B cell (primary cell): ENCODE data around the gene MRPS27. TPM values are rescaled to one million over a fixed set of nuclear protein-coding genes. Genes with fewer than 3 reads are reported as not detected.

Experiments
- ATAC-seq: fragments of 200-7000 bp; cut with Tn5 transposase; one replicate; pipeline ENCODE4 v1.10.0; 2021; ENCODE audit warnings: low read depth, mild to moderate bottlenecking, moderate number of reproducible peaks, moderate library complexity
- CTCF ChIA-PET: fragments of 350-600 bp; sonication (Branson Sonifier 250); formaldehyde crosslinking; loops from one replicate; lab custom pipeline; 2021; ENCODE audit warnings: antibody characterized with exemption, inconsistent platforms; lab: Charles Lee
- POLR2A ChIA-PET: fragments of 350-600 bp; sonication (Branson Sonifier 250); formaldehyde crosslinking; loops from one replicate; lab custom pipeline; 2021; ENCODE audit warnings: antibody characterized with exemption; lab: Charles Lee
- DNase-seq: peaks from one replicate; pipeline ENCODE4 v3.0.0; 2013
- H2AFZ ChIP-seq: 2 replicates; pipeline ENCODE4 v1.6.1; 2012; ENCODE audit warnings: mild to moderate bottlenecking, low read depth, low read length; ENCODE audit not compliant: insufficient read depth, poor library complexity, severe bottlenecking
- H3K27ac ChIP-seq, 2 donors: 1 replicate in 1 of 2; 2 replicates in 1 of 2; pipeline ENCODE4 v1.5.1; 2012 to 2013; ENCODE audit warnings: low read length in 2 of 2, mild to moderate bottlenecking in 2 of 2, moderate library complexity in 1 of 2
- H3K27me3 ChIP-seq, 4 experiments: fragments of 200-600 bp in 1 of 4; sonication (generic) in 1 of 4; replicated peaks in 1 of 4; 1 replicate in 2 of 4; 2 replicates in 2 of 4; pipeline versions ENCODE4 v1.6.1 to v1.7.0; 2013 to 2016; ENCODE audit warnings: low read length in 3 of 4, mild to moderate bottlenecking in 2 of 4, mixed read lengths in 1 of 4, moderate library complexity in 1 of 4; ENCODE audit not compliant: insufficient read depth in 4 of 4, control insufficient read depth in 3 of 4; ENCODE audit errors: control extremely low read depth in 1 of 4
- H3K36me3 ChIP-seq, 2 experiments: replicated peaks in 1 of 2; 1 replicate in 1 of 2; 2 replicates in 1 of 2; pipeline versions ENCODE4 v1.6.1 to v1.7.1; 2013; ENCODE audit warnings: low read length in 1 of 2; ENCODE audit not compliant: insufficient read depth in 2 of 2, control insufficient read depth in 1 of 2; ENCODE audit errors: control extremely low read depth in 1 of 2, extremely low read depth in 1 of 2
- H3K4me1 ChIP-seq, 2 donors: fragments of 200-600 bp in 1 of 2; sonication (generic) in 1 of 2; 1 replicate in 1 of 2; 2 replicates in 1 of 2; pipeline versions ENCODE4 v1.5.1 to v1.6.1; 2013 to 2017; ENCODE audit warnings: low read length in 2 of 2; ENCODE audit not compliant: control insufficient read depth in 2 of 2, insufficient read depth in 2 of 2
- H3K4me2 ChIP-seq: replicated peaks from 2 replicates; pipeline ENCODE3; 2012; ENCODE audit warnings: mild to moderate bottlenecking, low read depth, low read length; ENCODE audit not compliant: poor library complexity, severe bottlenecking
- H3K4me3 ChIP-seq, 5 experiments: fragments of 200-600 bp in 1 of 5; sonication (generic) in 1 of 5; 1 replicate in 3 of 5; 2 replicates in 2 of 5; pipeline versions ENCODE4 v1.5.1 to v1.7.0; 2011 to 2016; ENCODE audit warnings: low read length in 4 of 5, mild to moderate bottlenecking in 4 of 5, low read depth in 2 of 5, control low read depth in 1 of 5, moderate library complexity in 1 of 5; ENCODE audit not compliant: insufficient read depth in 1 of 5; ENCODE audit errors: control extremely low read depth in 1 of 5, extremely low read depth in 1 of 5
- H3K79me2 ChIP-seq: fragments of 200-600 bp; sonication (generic); one replicate; pipeline ENCODE4 v1.6.0; 2016; ENCODE audit warnings: low read length; ENCODE audit not compliant: control insufficient read depth, insufficient read depth
- H3K9ac ChIP-seq: fragments of 200-600 bp; sonication (generic); 2 replicates; pipeline ENCODE4 v1.6.1; 2017; ENCODE audit warnings: mild to moderate bottlenecking, low read length, moderate library complexity
- H3K9me3 ChIP-seq, 3 donors: one replicate each; pipeline versions ENCODE4 v1.6.1 to v1.7.1; 2013; ENCODE audit warnings: low read length in 2 of 3; ENCODE audit not compliant: control insufficient read depth in 2 of 3, insufficient read depth in 1 of 3; ENCODE audit errors: control extremely low read depth in 1 of 3
- H4K20me1 ChIP-seq: 2 replicates; pipeline ENCODE4 v1.6.0; 2012; ENCODE audit warnings: mild to moderate bottlenecking, low read length; ENCODE audit not compliant: insufficient read depth, control insufficient read depth, poor library complexity, severe bottlenecking
- H3K27ac Mint-ChIP-seq: one replicate; pipeline ENCODE4 v1.8.0; 2021; ENCODE audit warnings: mixed read lengths
- H3K27me3 Mint-ChIP-seq: one replicate; pipeline ENCODE4 v1.8.0; 2021; ENCODE audit warnings: mixed read lengths
- H3K4me1 Mint-ChIP-seq: one replicate; pipeline ENCODE4 v1.8.0; 2021; ENCODE audit warnings: mixed read lengths
- H3K4me3 Mint-ChIP-seq: one replicate; pipeline ENCODE4 v1.8.0; 2021; ENCODE audit warnings: mixed read lengths
- H3K9me3 Mint-ChIP-seq: one replicate; pipeline ENCODE4 v1.8.0; 2022; ENCODE audit warnings: mixed read lengths; ENCODE audit not compliant: insufficient read depth
- CTCF ChIP-seq: fragments of 200-600 bp; IDR thresholded peaks from one replicate; pipeline ENCODE4 v1.8.0; 2022; ENCODE audit warnings: antibody characterized with exemption, mild to moderate bottlenecking
- EZH2 ChIP-seq: IDR thresholded peaks from 2 replicates; pipeline ENCODE4 v1.6.1; 2012; ENCODE audit warnings: borderline replicate concordance, low read depth, mild to moderate bottlenecking, moderate library complexity, low read length; ENCODE audit not compliant: insufficient read depth, poor library complexity, severe bottlenecking
- WGBS: methylation state at CpG from one replicate; pipeline ENCODE4 v1.1.5; 2013; ENCODE audit warnings: missing lambda C conversion rate; ENCODE audit not compliant: insufficient coverage; 5-methylcytosine and 5-hydroxymethylcytosine counted together
- intact Hi-C: fragments of 100-400 bp; cut with micrococcal nuclease; formaldehyde crosslinking; loops from one replicate; pipeline ENCODE4 v1.10.0; 2022
- polyA plus RNA-seq: library from polyadenylated mRNA; depleted of rRNA; stranded (reverse); fragments of >200 nt; gene quantifications from 2 replicates; pipeline ENCODE4 v1.2.3, GENCODE V29; 2012
- total RNA-seq, 2 donors: library from RNA; stranded (reverse); fragments of 120-200 nt in 1 of 2; gene quantifications; 1 replicate in 1 of 2; 2 replicates in 1 of 2; pipeline versions ENCODE4 v1.2.3 to v1.2.4, GENCODE V29; 2013 to 2022

Gene MRPS27
- total and polyA plus RNA-seq, 2 donors (not counting 1 experiment from before 2014, with no cell fraction given), result 33.4 to 58.3 TPM

DNA sequence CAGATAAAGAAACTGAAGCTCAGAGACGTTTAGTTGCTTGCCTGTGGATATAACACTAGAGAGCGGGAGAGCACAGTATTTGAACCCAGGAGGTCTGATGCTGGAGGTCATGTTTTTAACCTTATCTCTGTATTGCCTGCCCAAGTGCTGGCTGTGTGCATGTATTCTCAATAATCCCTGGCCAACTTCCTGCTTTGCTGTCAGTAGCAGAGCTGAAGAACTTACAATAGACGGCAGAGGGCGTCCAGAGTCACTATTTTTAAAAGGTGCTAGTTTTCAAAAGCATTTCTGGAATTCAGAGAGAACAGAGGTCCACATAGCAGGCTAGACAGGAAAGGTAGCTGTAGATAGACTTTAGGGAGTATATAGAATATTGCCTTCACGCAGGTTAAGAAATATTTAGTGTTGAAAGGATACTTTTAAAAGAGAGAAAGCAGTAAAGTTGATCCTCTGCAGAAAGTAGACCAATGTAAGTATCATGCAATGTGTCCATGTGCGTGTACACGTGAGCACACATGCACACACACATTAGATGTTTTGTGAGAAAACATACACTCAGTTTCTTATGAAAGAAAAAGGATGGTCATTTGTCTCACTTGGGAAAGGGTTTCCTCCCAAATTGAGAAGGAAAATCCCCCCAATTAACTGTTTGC, 46.4 kb upstream of the MRPS27 start:
- no peak overlapping the region for H3K27ac ChIP-seq
- no peaks in the 10 kb centered on the region for H4K20me1 ChIP-seq
- H3K9me3 ChIP-seq, result no peaks in the 10 kb centered on the region
- whole genome bisulfite sequencing, result 31% methylated on average over 4 of the region's 7 CpGs
- peak; percentile 64 for ATAC-seq
- peak; percentile 69 for DNase-seq
- H3K4me1 ChIP-seq, result no peaks in the 10 kb centered on the region
- ChIA-PET CTCF (interaction anchor here (0.6 to 6.3 kb wide), 18 partner anchors 10 to 1170 kb away, joined by 3 to 65 read pairs (median 4); no protein-coding TSS in a partner anchor), POLR2A (no interaction called here)
- no peak overlapping the region for H3K27ac Mint-ChIP-seq
- H2AFZ ChIP-seq, result no peak overlapping the region
- TF ChIP-seq CTCF, result peak; percentile 74
- TF ChIP-seq EZH2, result no peak
- intact Hi-C loops, result loop anchor here (1.0 kb wide), 2 partner anchors 190 to 453 kb away; no protein-coding TSS in a partner anchor
- H3K4me2 ChIP-seq, result no peak overlapping the region
- H3K79me2 ChIP-seq, result no peaks in the 10 kb centered on the region
- no peak overlapping the region for H3K9ac ChIP-seq
- H3K4me3 Mint-ChIP-seq, result no peak overlapping the region
- H3K27me3 ChIP-seq, result no peaks in the 10 kb centered on the region
- no peak overlapping the region for H3K4me3 ChIP-seq
- H3K9me3 Mint-ChIP-seq, result no peaks in the 10 kb centered on the region
- peaks cover 0 to 8% of the 10 kb centered on the region in 2 experiments for H3K36me3 ChIP-seq
- H3K27me3 Mint-ChIP-seq, result no peaks in the 10 kb centered on the region
- peaks cover 7% of the 10 kb centered on the region for H3K4me1 Mint-ChIP-seq

- CTCF ChIA-PET, result interaction anchor here (1.9 to 6.3 kb wide), 3 partner anchors 13 to 193 kb away, joined by 6 to 65 read pairs (median 7); no protein-coding TSS in a partner anchor
- TF ChIP-seq EZH2 (no peak), CTCF (no peak)
- Mint-ChIP-seq H3K4me1 (peaks cover 7% of the 10 kb centered on the region), H3K27ac (no peak overlapping the region), H3K9me3 (no peaks in the 10 kb centered on the region), H3K4me3 (no peak overlapping the region), H3K27me3 (no peaks in the 10 kb centered on the region)
- 97% methylated on average over 4 of the region's 4 CpGs for WGBS
- no peak for DNase-seq
- H3K4me3 ChIP-seq, result no peak overlapping the region
- intact Hi-C loops, result no loop called here
- H4K20me1 ChIP-seq, result no peaks in the 10 kb centered on the region
- no peaks in the 10 kb centered on the region for H3K9me3 ChIP-seq
- no peak overlapping the region for H3K27ac ChIP-seq
- H3K79me2 ChIP-seq, result no peaks in the 10 kb centered on the region
- no peak overlapping the region for H2AFZ ChIP-seq
- H3K4me1 ChIP-seq, result no peaks in the 10 kb centered on the region
- no peak overlapping the region for H3K9ac ChIP-seq
- H3K4me2 ChIP-seq, result no peak overlapping the region
- POLR2A ChIA-PET, result no interaction called here
- no peaks in the 10 kb centered on the region for H3K27me3 ChIP-seq
- no peak for ATAC-seq
- peaks cover 0 to 11% of the 10 kb centered on the region in 2 experiments for H3K36me3 ChIP-seq
Observed at GRCh38 chr5:72364951-72365350, 44.9 kb upstream of the MRPS27 start.
